Glutamatergic neuron (in vitro differentiated cells): ENCODE data around the gene TMEM108. TPM values are rescaled to one million over a fixed set of nuclear protein-coding genes. Genes with fewer than 3 reads are reported as not detected.

Source experiments
- DNase-seq: peaks from one replicate; pipeline ENCODE4 v3.0.0; 2022
- H3K27ac Mint-ChIP-seq: one replicate; pipeline ENCODE4 v1.8.0; 2020; ENCODE audit warnings: mild to moderate bottlenecking, mixed read lengths, inconsistent platforms; ENCODE audit not compliant: unreplicated experiment
- H3K27me3 Mint-ChIP-seq: one replicate; pipeline ENCODE4 v1.8.0; 2020; ENCODE audit warnings: mild to moderate bottlenecking, moderate library complexity, mixed read lengths, inconsistent platforms; ENCODE audit not compliant: unreplicated experiment
- H3K36me3 Mint-ChIP-seq: one replicate; pipeline ENCODE4 v1.8.0; 2020; ENCODE audit warnings: mild to moderate bottlenecking, mixed read lengths, inconsistent platforms; ENCODE audit not compliant: unreplicated experiment
- H3K4me1 Mint-ChIP-seq: one replicate; pipeline ENCODE4 v1.8.0; 2020; ENCODE audit warnings: mild to moderate bottlenecking, low read depth, mixed read lengths, inconsistent platforms; ENCODE audit not compliant: unreplicated experiment
- H3K4me3 Mint-ChIP-seq: one replicate; pipeline ENCODE4 v1.8.0; 2020; ENCODE audit warnings: mild to moderate bottlenecking, mixed read lengths, inconsistent platforms; ENCODE audit not compliant: unreplicated experiment
- H3K9me3 Mint-ChIP-seq: one replicate; pipeline ENCODE4 v1.8.0; 2020; ENCODE audit warnings: mild to moderate bottlenecking, moderate library complexity, mixed read lengths, inconsistent platforms; ENCODE audit not compliant: unreplicated experiment
- CTCF ChIP-seq: fragments of 200-600 bp; sonication (generic); IDR thresholded peaks from one replicate; pipeline ENCODE4 v1.5.0; 2021; ENCODE audit not compliant: partially characterized antibody, unreplicated experiment
- total RNA-seq: library from RNA; stranded (reverse); fragmentation: NEBNext Ultra II Directional; extraction: Animal tissue kit (Norgen Biotek cat#: 25700); gene quantifications from one replicate; pipeline ENCODE4 v1.2.1, GENCODE V29; 2021; ENCODE audit not compliant: unreplicated experiment

Gene TMEM108
- total RNA-seq, 1 donor from 2014 or later: 9.0 TPM

- peaks cover under 1% of the 10 kb centered on the region for H3K4me1 Mint-ChIP-seq
- no peak for TF ChIP-seq CTCF
- DNase-seq: no peak
- no peaks in the 10 kb centered on the region for H3K27me3 Mint-ChIP-seq
- H3K4me3 Mint-ChIP-seq: no peak overlapping the region
- no peaks in the 10 kb centered on the region for H3K9me3 Mint-ChIP-seq
- no peaks in the 10 kb centered on the region for H3K36me3 Mint-ChIP-seq
- H3K27ac Mint-ChIP-seq: no peak overlapping the region
Measured at GRCh38 chr3:133025546-133025945, 12.6 kb upstream of the TMEM108 start.

GRCh38 chr3:133032301-133032700 is 5.9 kb upstream of the TMEM108 start:
- TF ChIP-seq CTCF: no peak
- Mint-ChIP-seq H3K4me3 (no peak overlapping the region), H3K9me3 (no peaks in the 10 kb centered on the region), H3K36me3 (no peaks in the 10 kb centered on the region), H3K27me3 (no peaks in the 10 kb centered on the region), H3K4me1 (peaks cover 12% of the 10 kb centered on the region), H3K27ac (no peak overlapping the region)
- DNase-seq: no peak

GRCh38 chr3:133037436-133037835 is 755 bp upstream of the TMEM108 start:
- DNase-seq: no peak
- TF ChIP-seq CTCF: no peak
- no peak overlapping the region for H3K27ac Mint-ChIP-seq
- peaks cover 3% of the 10 kb centered on the region for H3K9me3 Mint-ChIP-seq
- peaks cover 9% of the 10 kb centered on the region for H3K4me1 Mint-ChIP-seq
- peak overlapping the region; percentile 90 for H3K4me3 Mint-ChIP-seq
- no peaks in the 10 kb centered on the region for H3K27me3 Mint-ChIP-seq
- H3K36me3 Mint-ChIP-seq: no peaks in the 10 kb centered on the region

GRCh38 chr3:133038731-133039375 is 662 bp downstream of the TMEM108 start:
- Mint-ChIP-seq H3K9me3 (peaks cover 3% of the 10 kb centered on the region), H3K27me3 (no peaks in the 10 kb centered on the region), H3K36me3 (no peaks in the 10 kb centered on the region), H3K4me3 (peak overlapping the region; percentile 60), H3K27ac (no peak overlapping the region), H3K4me1 (peaks cover 8% of the 10 kb centered on the region)
- TF ChIP-seq CTCF: no peak
- DNase-seq: peak; percentile 58

GRCh38 chr3:133040696-133041523 is 2.7 kb downstream of the TMEM108 start:
- Mint-ChIP-seq H3K4me1 (peaks cover 4% of the 10 kb centered on the region), H3K27me3 (no peaks in the 10 kb centered on the region), H3K4me3 (peak overlapping the region; percentile 18), H3K27ac (no peak overlapping the region), H3K36me3 (no peaks in the 10 kb centered on the region), H3K9me3 (peaks cover 3% of the 10 kb centered on the region)
- TF ChIP-seq CTCF: peak; percentile 66
- peak; percentile 85 for DNase-seq
